Cortex of kidney (tissue), 1 donor: ENCODE results near the gene ZFYVE9.
"Not testable (repeated sequence)": the region's sequence is repeated elsewhere in the genome, so short reads cannot be mapped to it uniquely, and the experiment has no call there.

Source experiments
- DNase-seq: peaks from one replicate; lab custom pipeline; 2025; lab: John Stamatoyannopoulos, UW

The ZFYVE9 gene, protein sequence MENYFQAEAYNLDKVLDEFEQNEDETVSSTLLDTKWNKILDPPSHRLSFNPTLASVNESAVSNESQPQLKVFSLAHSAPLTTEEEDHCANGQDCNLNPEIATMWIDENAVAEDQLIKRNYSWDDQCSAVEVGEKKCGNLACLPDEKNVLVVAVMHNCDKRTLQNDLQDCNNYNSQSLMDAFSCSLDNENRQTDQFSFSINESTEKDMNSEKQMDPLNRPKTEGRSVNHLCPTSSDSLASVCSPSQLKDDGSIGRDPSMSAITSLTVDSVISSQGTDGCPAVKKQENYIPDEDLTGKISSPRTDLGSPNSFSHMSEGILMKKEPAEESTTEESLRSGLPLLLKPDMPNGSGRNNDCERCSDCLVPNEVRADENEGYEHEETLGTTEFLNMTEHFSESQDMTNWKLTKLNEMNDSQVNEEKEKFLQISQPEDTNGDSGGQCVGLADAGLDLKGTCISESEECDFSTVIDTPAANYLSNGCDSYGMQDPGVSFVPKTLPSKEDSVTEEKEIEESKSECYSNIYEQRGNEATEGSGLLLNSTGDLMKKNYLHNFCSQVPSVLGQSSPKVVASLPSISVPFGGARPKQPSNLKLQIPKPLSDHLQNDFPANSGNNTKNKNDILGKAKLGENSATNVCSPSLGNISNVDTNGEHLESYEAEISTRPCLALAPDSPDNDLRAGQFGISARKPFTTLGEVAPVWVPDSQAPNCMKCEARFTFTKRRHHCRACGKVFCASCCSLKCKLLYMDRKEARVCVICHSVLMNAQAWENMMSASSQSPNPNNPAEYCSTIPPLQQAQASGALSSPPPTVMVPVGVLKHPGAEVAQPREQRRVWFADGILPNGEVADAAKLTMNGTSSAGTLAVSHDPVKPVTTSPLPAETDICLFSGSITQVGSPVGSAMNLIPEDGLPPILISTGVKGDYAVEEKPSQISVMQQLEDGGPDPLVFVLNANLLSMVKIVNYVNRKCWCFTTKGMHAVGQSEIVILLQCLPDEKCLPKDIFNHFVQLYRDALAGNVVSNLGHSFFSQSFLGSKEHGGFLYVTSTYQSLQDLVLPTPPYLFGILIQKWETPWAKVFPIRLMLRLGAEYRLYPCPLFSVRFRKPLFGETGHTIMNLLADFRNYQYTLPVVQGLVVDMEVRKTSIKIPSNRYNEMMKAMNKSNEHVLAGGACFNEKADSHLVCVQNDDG (N-terminal part only)

DNA sequence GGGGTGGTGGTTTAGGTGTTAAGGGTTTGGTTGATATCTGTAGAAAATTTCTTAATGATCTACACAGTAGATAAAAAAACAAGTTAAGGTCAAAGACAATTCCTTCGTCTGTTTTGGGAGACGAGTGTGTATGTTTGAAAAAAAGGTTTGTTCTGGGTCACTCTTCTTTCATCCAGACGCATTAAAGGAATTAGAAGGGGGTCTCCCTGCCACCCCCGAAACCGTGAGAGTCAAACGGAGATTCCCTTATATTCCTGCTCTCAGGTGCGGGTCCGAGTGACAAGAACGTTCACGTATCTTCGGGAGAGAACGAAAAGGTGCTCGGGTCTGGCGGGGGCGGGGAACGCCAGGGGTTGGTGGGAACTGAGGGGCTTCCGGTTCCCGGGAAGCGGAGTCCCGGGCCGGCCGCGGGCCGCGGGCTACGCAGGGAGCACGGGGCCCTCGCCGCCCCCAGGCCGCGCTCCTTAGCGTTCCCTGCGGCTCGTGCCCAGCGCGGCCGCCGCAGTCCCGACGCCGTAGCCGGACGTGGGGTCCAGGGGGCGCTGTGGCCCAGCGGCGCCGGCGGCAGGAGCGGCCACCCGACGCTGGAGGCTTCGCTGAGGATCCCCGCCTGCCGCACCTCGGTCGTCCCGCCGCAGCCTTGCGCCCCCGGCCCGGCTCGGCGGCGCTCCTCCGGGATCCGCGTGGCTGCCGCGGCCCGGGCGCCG, at the start of gene ZFYVE9:
TSS of gene ZFYVE9 (plus strand) at position 577 of the 707 bp plus-strand sequence. CDS start 91,118 bp downstream, outside the sequence.
- DNase-seq = no peak

DNA sequence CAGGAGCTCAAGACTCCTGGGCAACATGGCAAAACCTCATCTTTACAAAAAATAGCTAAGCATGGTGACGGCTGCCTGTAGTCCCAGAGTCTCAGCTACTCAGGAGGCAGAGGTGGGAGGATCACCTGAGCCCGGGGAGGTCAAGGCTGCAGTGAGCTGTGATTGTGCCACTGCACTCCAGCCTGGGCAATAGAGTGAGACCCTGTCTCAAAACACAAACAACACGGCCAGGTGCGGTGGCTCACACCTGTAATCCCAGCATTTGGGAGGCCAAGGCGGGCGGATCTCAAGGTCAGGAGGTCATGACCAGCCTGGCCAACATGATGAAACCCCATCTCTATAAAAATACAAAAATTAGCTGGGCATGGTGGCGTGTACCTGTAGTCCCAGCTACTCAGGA, 47.6 kb upstream of the ZFYVE9 start:
- DNase-seq = not testable (repeated sequence)

DNA sequence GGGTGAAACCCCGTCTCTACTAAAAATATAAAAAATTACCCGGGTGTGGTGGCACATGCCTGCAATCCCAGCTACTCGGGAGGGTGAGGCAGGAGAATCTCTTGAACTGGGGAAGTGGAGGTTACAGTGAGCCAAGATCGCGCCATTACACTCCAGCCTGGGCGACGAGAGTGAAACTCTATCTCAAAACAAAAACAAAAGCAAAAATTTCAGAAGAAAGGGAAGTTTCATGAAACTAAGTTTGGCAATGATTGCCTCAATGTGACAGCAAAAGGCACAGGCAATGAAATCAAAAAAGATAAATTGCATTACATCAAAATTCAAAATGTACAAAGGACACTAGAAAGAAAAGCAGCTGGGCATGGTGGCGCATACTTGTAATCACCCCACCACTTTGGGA, 45.7 kb upstream of the ZFYVE9 start:
- DNase-seq = no peak

DNA sequence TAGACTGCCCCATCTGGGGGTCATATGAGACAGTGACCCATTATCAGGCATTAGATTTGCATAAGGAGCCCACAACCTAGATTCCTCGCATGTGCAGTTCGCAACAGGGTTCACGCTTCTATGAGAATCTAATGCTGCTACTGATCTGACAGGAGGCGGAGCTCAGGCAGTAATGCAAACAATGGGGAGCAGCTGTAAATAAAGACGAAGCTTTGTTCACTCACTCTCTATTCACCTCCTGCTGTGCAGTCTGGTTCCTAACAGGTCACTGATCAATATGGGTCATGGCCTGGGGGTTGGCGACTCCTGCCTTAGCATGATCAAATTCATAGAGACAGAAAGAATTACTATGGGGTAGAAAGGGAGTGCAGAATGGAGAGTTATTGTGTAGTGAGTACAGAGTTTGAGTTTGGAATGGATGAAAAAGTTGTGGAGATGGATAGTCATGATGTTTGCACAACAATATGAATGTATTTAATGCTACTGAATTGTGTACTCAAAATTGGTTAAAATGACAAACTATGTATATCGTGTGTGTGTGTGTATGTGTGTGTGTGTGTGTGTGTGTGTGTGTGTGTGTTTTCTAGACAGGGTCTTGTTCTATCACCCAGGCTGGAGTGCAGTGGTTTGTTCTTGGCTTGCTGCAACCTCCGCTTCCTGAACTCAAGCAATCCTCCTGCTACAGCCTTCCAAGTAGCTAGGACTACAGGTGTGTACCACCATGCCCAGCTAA, 43.6 kb upstream of the ZFYVE9 start:
- no peak for DNase-seq

DNA sequence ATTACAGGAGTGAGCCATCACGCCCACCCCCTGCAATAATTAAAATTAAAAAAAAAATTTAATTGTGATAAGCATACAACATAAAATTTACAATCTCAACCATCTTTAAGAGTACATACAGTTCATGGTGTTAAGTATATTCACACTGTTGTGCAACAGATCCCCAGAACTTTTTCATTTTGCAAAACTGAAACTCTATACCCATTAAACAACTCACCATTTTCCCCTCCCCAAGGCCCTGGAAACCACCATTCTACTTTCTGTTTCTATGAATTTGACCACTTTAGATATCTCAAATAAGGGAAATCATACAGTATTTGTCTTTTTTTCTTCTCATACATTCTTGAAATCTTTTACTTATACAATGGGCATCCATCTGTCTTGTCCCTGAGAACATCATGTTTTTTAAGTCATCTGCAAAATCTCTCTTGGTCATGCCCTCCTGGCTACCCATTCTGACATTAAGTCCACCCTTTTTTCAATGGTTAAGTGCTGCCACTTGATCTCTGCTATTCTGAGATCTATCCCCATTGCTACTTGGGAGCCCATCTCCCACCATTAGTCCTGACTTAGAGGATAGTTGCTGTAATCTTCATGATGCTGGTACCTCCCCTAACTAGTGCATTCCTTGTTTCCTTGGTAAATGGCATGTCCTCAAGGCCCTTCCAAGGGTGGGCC, 39.4 kb upstream of the ZFYVE9 start:
- no peak for DNase-seq

DNA sequence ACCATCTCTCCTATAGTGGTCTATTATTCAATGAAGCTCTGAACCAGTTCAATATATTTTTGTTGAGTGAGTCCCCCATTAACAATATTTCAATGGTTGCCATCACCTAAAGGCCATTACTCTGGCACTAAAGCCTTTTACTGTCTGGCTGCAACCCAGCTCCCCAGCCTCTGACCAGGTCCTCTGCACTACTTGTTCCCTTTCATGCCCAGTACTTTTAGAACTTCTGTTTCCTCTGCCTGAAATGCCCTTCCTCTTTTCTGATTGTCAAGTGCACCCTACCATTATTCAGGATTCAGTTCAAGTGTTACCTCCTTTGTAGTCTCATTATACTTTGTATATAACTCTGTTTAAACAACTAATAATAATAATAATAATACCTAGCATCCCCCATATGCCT, 30.4 kb upstream of the ZFYVE9 start:
- no peak for DNase-seq

DNA sequence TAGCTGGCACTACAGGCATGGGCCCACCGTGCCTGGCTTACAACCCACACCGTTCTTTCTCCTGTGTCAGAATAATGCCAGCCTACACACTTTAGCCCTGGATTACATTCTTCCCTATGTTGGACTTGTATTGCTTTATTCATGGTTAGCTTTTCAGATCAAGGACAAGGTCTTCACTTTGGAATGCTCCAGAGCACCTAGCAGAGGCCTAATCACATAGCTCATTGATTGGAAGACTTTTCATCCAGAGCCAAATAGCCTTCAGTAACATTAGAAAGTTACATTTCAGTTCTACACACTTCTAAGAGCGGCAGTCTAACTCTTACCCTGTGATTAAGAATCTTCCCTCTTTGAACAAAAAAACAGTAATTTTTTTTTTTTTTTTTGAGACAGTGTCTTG, 29.4 kb upstream of the ZFYVE9 start:
- no peak for DNase-seq

DNA sequence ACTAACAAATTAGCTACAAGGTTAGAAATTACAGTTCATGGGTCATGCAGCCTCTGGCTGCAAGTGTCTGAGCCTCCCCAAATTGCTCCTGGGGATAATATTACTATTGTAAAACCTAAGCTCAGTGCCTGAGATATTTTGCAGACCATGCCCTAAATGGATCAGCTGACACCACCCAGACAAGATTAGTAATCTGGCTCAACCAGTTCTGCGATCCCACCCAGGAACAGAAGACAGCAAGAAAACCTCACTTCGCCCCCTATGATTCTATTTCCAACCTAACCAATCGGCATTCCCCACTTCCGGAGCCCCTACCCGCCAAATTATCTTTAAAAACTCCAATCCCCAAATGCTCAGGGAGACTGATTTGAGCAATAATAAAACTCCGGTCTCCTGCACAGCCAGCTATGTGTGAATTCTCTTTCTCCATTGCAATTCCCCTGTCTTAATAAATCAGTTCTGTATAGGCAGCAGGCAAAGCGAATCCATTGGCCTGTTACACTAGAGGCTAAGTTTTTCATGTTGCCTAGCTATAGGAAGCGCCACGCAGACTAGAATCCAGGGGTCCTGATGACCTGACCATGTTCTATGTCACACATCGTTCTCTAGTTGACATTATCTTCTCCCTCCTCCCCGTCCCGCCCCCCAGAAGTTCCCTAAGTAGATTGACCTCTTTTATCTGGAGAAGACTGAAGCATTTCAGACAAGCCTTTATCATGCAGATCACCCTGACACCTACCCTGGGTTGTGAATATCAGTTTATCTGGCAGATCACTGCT, 22.4 kb upstream of the ZFYVE9 start:
- no peak for DNase-seq

DNA sequence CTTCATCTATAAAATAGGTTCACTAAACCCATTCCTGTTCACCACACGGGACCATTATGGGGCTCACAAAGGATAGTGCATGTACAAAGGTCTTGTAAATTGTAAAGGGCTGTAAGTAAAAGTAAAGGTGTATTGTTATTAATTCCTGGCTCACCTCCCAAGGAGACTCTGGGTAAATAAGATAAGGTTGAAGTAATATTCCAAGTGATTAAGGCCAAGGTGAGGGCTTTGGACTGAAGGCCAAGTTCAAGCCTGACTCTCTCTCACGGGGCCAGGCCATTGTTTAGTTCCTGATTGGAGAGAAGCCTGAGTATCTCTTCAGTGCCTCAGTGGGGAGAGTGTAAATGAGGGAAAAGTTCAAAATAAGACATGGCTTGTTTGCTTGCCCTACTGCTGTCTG, 19.5 kb upstream of the ZFYVE9 start:
- no peak for DNase-seq

DNA sequence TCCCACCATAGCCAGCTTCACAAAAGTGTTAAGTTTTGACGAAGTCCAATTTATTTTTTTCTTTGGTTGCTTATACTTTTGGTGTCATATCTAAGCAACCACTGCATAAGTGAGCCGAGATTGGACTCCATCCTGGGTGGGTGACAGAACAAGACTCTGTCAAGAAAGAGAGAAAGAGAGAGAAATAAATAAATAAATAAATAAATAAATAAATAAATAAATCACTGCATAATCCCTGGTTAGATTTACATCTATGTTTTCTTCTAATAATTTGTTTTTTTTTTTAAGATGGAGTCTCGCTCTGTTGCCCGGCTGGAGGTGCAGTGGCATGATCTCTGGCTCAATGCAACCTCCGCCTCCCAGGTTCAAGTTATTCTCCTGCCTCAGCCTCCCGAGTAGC, 18.3 kb upstream of the ZFYVE9 start:
- DNase-seq = no peak

DNA sequence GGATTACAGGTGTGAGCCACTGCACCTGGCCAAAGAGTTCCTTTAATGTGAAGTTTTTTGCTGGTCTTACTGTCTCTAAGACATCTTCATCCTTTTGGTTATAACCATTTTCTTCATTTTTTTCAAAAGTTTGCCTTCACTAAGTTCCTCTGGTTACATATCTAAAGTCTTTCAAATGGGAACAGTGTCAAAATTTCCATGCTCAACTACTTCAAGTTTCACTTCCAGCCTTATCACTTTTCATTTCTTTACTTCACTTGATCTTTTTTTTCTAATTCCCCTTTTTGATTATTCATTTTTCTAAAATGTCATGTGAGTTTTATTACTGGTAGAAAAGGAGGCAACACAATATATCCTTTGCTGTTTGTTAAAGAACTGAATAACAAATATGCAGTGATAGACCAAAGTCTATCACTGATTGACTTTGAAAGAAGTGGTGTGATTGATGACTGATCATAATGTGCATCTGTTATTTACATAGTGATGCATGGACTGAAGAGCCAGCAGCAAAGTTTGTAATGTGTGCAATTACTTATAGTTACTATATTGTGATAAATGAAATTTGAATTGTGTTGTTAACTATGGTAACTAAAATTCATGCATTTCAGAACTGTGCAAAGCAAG, 16.0 kb upstream of the ZFYVE9 start:
- no peak for DNase-seq

DNA sequence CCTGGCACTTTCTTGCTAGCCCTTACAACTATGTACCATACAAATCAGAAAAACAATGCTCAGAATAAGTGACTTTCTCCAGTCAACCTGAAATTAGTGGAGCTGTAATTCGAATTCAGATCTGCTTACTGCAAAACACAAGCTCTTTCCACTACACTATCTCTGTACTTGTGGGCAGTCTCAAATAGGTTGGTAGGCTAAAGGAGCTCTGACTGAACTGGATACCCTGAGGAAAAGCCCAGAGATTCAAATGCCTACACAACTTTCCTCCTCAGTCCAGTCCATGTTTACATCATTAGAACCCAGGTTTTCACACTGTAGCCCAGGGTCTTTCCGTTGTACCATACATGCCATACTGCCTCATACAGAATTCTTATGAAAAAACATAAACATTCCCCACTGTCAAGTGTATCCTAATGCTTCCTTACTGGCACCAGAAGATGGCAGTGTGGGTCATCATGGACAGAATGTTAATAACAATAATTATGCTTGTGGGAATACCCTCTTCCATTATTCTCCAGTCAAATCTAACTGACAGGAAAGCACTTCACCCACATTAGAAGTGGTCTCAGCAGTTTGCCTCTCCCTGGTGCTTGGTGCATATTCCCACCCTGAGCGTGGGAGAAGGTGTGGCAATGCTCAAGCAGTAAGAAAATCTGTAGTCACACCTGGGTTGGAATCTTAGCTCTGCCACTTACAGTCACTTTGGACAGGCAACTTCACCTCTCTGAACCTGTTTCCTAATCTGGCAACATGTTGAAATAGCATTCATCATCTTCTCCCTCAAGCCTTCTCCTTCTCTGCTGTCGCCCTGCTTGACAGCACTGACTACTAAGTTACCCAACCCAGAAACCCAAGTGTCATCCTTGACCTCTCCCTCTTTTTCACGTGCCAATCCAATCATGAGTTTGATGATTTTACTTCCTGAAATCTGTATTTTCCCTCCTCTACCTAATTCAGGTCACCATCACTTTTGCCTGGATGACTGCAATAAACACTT, 14.4 kb upstream of the ZFYVE9 start:
- no peak for DNase-seq

DNA sequence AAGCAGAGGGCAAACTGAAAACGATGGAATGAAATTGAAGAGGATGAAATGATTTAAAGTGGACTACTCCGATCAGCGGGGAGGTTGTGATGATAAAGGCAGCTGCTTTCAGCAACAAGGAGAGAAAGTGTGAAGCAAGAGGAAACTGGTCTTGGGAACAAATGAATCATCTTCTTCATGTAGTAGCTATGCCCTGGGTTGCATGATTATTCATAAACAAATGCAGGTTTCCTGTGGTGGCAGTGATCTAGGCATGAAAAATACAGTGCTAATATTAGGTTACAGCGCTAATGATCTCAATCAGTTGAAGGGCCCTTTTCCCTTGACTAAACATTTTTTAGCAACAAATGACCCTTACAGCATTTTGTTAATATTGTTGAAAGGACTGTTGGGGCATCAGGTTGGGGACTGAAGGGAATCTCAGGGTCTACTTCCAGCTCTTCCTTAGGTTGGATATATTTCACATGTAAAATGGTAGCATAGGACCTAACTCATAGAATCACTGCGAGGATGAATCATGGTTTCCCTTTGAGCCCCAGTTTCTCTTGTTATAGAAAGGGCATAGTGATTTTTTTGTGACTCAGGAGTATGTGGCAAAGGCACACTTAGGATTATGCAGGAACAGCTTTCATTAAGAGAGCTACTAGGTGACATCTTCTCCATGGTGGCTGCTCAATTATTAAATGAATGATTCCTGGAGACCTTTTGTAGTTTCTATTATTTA, 1.9 kb upstream of the ZFYVE9 start:
- DNase-seq = no peak

DNA sequence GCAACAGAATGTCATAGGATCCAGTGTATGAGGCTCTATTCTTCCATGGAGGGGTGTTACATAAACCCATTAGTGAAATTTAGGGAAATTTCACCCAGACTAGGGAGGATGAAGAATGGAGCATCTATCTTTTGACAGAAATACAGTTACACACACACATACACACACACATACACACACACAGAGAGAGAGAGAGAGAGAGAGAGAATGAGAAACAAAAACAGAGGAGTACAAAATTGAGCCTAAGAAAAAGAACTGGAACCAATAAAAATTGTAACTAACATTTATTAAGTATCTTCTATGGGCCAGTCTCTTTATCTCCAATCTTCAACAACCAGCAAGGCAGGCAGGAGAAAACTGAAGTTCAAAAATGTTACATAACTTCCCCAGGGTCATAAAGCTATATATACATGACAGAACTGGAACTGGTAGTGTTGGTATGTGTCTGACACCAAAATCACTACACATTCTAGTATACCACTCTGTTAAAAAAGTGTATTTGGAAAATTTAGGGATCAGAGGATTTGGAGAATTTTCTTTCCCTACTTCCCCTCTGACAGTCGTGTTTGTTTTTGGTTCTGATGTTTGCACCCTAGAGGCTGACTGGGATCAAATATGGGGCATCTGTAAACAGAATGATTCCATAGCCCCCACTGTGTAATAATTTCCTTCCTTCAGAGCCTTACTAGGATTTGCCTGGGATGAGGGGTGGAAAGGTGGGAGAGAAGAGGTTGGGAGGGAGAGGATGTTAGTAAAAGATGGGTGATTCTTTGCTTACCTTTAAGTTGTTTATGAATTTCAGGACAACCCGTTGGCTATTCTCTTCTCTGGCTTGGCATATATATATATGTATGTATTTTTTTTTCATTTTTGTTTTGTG, 1.0 kb upstream of the ZFYVE9 start:
- no peak for DNase-seq

DNA sequence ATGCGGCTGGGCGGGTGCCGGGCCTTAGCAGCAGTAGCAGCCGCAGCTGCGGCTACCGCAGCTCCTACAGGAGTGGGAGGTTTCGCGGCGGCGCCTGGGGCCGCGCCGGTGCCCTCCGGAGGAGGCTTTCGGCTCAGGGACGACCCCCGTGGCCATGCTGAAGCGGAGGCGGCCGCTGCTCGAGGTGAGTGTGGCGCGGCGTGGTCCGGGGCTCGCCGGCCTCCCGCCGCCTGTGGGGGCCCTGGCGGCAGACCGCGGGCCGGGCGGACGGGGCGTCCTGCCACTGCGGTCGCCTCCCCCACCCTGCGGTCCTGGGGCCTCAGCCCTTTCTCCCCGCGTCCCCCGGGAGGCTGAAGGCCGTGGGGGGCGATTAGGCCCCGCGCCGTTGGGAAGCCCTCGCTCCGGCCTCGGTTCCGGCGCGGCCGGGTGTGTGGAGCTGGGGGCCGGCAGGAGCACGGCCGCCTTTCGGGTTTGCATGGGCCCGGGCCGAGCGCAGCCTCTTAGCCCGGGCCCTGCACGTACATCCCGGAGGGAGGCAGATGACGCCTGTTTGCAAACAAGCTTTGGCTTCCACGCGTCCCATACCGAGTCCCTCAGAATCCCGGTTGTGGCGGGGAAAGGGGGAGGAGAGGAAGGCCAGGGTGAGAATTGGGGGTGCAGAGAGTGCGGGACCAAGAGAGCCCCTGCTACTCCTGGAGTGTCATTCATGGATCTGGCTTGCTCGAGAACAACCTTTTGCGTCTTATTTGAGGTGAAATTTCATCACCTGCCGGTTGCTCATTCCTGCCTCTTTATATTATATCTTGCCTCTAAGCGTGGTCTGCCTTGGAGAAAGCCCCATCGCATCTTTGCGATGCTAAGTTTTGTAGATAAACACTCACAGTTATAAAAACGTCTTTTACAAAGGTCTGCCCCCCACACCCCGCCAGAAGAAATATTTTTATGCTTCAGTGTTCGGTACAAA, 613 bp downstream of the ZFYVE9 start:
- no peak for DNase-seq
